Cerebellar cortex (tissue), 1 donor: ENCODE data around the gene TMEM80.

Source experiments
- DNase-seq: peaks from one replicate; pipeline ENCODE4 v3.0.0-alpha.2; 2015; ENCODE audit warnings: low spot score

The TMEM80 gene

GRCh38 chr11:699753-700152 lies 4.1 kb downstream of the TMEM80 start:
- DNase-seq, result no peak

GRCh38 chr11:701741-702461 lies 6.3 kb downstream of the TMEM80 start:
- DNase-seq, result no peak

DNA sequence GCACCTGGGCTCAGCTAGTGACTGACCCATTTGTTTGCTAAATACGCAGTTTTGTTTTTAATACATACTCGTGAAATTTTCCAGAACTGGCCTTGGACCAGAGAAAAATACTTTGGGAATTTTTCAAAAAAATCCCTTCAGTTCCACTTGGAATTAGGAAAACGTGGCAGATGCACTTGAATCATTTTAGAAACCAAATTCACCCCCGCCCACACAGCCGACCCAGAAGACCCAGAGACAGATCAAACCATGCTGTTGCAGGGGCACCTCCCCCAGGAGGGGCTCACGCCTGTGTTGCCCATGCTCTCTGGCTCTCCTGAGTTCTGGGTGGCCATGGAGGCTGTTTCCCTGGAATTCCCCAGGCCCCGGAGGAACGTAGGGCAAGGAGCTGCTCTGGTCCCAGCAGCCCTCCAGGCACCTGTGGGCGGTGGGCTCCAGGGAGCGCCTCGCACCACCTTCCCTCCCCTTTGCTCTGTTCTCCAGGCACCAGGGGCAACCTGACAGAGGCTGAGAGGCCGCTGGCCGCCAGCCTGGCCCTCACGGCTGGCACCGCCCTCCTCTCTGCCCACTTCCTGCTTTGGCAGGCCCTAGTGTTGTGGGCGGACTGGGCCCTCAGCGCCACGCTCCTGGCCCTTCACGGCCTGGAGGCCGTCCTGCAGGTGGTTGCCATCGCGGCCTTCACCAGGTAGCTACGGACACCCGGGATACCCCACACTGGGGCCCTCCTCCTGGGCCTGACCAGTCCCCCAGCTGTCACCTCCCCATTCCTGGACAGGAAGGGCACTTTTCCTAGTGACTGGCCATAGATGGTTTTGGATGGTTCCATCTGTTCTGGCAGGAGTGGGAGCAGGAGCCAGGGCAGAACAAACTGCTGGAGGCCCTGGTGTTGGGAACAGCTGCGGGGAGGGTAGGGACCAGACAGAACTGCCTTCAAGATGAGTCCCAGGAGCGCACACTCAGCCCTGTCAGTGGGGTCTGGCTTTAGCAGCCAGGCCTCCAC lies 7.1 kb downstream of the TMEM80 start:
- peak; percentile 46 for DNase-seq

GRCh38 chr11:703506-703905 lies 7.9 kb downstream of the TMEM80 start:
- no peak for DNase-seq

- DNase-seq, result no peak
These were observed 8.6 kb downstream of the TMEM80 start for GRCh38 chr11:704228-704674.

- DNase-seq, result no peak
These were observed 9.4 kb downstream of the TMEM80 start for GRCh38 chr11:704781-705645.

DNA sequence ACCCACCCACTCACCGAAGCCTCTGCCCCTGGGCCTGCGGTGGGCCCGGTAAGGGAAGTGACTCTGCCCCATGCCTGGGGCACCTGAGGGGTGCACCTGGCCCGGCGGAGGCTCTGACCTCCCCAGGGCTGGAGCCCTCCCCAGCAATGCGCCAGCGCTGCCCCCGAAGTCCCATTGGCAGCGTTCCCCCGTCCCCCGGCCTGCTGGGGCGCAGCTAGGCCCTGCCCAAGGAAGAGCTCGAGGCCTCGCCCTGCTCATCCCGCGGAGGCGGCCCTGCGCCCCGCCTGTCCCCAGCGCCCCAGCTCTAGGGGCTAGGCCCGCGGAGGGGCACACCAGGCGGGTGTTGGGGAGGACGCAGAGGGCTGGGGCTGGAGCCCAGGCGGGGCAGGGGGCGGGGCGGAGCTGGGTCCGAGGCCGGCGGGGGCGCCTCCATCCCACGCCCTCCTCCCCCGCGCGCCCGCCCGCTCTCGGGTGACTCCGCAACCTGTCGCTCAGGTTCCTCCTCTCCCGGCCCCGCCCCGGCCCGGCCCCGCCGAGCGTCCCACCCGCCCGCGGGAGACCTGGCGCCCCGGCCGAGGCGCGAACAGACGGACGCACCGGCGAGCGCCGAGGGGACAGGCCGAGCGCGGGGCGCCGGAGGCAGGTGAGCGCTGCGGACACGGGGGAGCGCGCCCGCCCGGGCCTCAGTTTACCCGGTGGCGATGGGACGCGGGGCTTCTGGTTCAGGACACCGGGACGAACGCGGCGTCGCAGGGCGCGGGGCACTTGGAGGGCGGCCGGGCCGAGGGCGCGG lies 10.2 kb downstream of the TMEM80 start, which contains the start of gene EPS8L2:
Gene EPS8L2 (plus strand): TSS at position 586 of the 793 bp plus-strand sequence. CDS start 3,177 bp downstream, outside the sequence.
- DNase-seq, result no peak

DNA sequence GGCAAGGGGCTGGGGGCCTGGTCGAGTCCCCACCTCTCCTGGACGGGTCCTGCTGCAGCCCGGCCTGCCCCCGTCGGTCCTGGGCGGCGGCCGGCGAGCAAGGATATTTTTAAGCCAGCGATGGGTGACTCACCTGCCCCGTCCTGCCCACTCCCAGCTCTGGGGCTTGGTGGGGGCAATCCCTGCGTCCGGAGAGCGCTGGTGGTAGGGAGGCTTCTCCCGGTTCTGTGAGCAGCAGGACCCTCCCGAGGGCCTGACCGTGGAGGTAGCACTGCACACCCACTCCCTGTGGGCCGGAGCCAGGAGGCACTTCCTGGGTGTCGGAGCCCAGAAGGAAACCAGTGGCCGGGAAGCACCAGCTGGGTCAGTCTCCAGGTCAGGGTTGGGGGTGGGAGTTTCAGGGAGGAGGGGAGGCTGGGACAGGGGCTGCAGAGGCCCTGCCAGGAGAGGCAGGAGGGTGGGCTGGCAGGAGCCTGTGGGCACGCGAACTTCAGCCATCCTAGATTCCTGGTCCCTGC lies 10.9 kb downstream of the TMEM80 start:
- no peak for DNase-seq

DNA sequence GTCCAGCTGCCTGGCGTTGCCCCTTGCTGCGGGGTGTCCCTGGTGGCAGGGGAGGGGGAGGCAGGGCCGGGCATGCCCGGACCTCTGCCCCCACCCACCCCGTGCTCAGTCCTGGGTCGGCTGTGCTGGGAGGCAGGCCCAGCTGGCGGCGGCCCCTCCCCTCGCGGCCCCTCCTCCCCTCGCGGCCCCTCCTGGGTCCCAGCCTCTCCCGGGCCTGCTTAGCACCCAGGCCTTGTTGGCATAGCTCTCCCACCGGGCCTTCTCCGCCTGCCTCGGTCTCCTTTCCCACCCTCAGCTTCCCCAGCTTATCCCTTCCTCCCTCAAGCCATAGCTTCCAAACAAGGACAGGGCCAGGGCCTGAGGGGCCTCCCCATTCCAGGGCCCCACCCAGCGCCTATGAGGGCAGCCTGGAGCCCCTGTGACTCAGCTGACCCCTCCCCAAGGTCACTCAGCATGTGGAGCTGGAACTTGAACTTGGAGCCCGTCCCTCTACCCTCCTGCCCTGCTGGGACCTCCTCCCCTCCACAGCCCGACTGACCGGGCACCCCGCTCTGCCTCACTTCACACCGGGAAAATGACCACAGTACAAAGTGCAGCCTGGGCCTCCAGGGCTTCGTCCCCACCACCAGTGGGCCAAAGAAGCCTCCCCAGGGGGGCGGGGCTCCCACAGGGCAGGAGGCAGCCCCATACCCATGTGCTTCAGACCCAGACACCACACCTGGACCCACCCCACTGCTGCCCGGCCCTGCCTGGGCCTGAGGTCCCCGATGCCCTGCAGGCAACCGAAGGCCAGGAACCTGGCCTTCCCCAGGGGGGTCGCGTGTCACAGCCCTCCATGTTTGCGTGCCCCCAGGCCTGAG lies 11.6 kb downstream of the TMEM80 start:
- no peak for DNase-seq

- DNase-seq, result no peak
These were observed 12.3 kb downstream of the TMEM80 start for GRCh38 chr11:707817-708420.

- no peak for DNase-seq
These were observed 12.9 kb downstream of the TMEM80 start for GRCh38 chr11:708511-708910.

DNA sequence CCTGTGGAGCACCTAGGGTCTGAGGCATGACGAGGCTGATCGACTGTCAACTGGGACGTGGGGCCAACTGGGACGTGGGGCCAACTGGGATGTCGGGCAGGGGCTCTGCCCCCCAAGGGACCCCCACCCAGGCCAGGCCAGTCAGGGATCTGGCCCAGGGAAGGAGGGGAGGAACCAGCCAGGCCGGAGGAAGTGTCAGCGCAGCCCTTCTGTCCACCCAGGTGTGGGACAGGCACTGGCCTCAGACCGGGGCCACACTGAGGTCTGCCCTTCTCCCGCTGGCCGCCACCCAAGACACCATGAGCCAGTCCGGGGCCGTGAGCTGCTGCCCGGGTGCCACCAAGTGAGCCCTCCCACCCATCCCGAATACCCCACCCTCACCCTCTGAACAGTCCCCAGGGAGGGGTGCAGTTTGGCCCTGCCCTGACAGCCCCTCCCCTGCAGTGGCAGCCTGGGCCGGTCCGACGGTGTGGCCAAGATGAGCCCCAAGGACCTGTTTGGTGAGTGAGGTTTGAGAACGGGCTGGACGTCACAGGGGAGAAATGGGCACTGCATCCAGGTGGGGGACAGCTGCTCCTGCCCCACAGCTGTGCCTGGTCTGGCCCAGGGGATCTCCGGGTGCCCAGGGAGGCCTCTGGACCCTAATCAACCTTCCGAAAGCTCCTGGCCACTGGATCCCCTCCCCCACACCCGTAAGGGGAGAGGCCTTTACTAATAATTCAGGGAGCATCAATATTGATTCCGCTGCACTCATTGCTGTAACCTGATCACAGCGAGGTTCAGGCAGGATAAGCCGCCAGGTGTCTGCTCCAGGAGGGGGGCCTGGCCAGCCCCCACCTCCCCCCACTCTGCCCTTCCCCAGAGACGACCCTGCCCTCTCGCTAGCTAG lies 13.7 kb downstream of the TMEM80 start:
- no peak for DNase-seq

GRCh38 chr11:714436-714835 lies 18.8 kb downstream of the TMEM80 start:
- no peak for DNase-seq

- DNase-seq, result no peak
These were observed 23.8 kb downstream of the TMEM80 start for GRCh38 chr11:719214-720016.

DNA sequence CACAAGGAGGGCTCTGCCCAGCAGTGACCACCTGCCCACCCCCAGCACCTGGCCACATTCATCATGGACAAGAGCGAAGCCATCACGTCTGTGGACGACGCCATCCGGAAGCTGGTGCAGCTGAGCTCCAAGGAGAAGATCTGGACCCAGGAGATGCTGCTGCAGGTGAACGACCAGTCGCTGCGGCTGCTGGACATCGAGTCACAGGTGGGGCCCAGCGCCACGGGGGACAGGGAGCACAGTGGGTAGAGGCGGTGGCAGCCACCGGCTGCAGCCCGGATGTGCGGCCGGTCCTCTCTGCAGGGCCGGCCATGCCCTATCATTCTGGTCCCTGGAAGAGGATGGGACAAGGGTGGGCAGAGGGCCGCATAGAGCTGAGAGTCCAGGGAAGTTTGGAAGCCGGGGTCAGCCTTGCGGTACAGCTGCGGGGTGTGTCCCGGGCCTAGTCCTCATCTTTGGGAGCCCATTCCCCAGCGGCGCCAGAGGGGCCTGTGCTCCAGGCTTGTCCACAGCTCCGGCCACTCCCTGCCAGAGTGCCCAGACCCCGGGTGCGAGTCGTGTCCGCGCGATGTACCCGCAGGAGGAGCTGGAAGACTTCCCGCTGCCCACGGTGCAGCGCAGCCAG lies 24.5 kb downstream of the TMEM80 start:
- no peak for DNase-seq

DNA sequence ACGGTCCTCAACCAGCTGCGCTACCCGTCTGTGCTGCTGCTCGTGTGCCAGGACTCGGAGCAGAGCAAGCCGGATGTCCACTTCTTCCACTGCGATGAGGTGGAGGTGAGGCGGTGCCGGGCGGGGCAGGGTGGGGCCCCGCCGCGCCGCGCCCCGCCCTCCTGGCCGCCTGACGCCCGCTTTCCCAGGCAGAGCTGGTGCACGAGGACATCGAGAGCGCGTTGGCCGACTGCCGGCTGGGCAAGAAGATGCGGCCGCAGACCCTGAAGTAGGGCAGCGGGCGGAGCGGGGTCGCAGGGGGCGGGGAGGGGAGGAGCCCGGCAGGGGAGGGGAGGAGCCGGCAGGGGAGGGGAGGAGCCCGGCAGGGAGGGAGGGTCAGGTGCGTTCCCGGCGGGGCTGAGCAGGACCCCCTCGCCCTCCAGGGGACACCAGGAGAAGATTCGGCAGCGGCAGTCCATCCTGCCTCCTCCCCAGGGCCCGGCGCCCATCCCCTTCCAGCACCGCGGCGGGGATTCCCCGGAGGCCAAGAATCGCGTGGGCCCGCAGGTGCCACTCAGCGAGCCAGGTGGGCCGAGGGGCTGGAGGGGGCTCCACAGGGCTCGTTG lies 25.1 kb downstream of the TMEM80 start:
- DNase-seq, result no peak
